RCC 7860 (cell line): ENCODE results near the gene RPN1.
A peak's percentile ranks its signal among the peaks of the same experiment; 100 is the strongest.
"Not testable (repeated sequence)": the region's sequence is repeated elsewhere in the genome, so short reads cannot be mapped to it uniquely, and the experiment has no call there.

Source experiments
- DNase-seq: peaks from one replicate; pipeline ENCODE4 v3.0.0-alpha.2; 2015; ENCODE audit warnings: low spot score
- FAIRE-seq: peaks from 2 replicates; lab custom pipeline; 2012; peaks lifted over from hg19 to GRCh38; lab: Jason Lieb, UNC

RPN1 gene

GRCh38 chr3:128653383-128653992 is 2.9 kb upstream of the RPN1 start:
- not testable (repeated sequence) for DNase-seq, FAIRE-seq

GRCh38 chr3:128648940-128649663 is 1.5 kb downstream of the RPN1 start:
- FAIRE-seq = no peak
- no peak for DNase-seq

GRCh38 chr3:128648402-128648801 is 2.2 kb downstream of the RPN1 start:
- DNase-seq = no peak

GRCh38 chr3:128647307-128647706 is 3.3 kb downstream of the RPN1 start:
- DNase-seq (no peak), FAIRE-seq (no peak)

More at GRCh38 chr3:128648402-128648801, 2.2 kb downstream of the RPN1 start:
- no peak for FAIRE-seq

GRCh38 chr3:128634075-128634611 is 16.5 kb downstream of the RPN1 start:
- DNase-seq (no peak), FAIRE-seq (no peak)

GRCh38 chr3:128632301-128632700 is 18.3 kb downstream of the RPN1 start:
- no peak for FAIRE-seq
- no peak for DNase-seq

- FAIRE-seq (no peak), DNase-seq (no peak)
Observed at GRCh38 chr3:128629936-128630335, 20.7 kb downstream of the RPN1 start.

- no peak for FAIRE-seq
Observed at GRCh38 chr3:128625409-128625945, 25.1 kb downstream of the RPN1 start.

GRCh38 chr3:128624526-128625138 is 26.0 kb downstream of the RPN1 start:
- no peak for DNase-seq
- no peak for FAIRE-seq

More at GRCh38 chr3:128625409-128625945, 25.1 kb downstream of the RPN1 start:
- no peak for DNase-seq

- FAIRE-seq = no peak
Observed at GRCh38 chr3:128623762-128624176, 26.8 kb downstream of the RPN1 start.

GRCh38 chr3:128621931-128622330 is 28.7 kb downstream of the RPN1 start:
- DNase-seq = no peak
- FAIRE-seq = no peak

More at GRCh38 chr3:128623762-128624176, 26.8 kb downstream of the RPN1 start:
- DNase-seq = no peak

- FAIRE-seq (no peak), DNase-seq (no peak)
Observed at GRCh38 chr3:128621234-128621633, 29.4 kb downstream of the RPN1 start.

- DNase-seq (no peak), FAIRE-seq (no peak)
Observed at GRCh38 chr3:128620268-128620691, 30.3 kb downstream of the RPN1 start.

- FAIRE-seq (peak; percentile 4), DNase-seq (peak; percentile 62)
Observed at GRCh38 chr3:128619146-128619890, 31.3 kb downstream of the RPN1 start.

- DNase-seq (no peak), FAIRE-seq (no peak)
Observed at GRCh38 chr3:128618398-128618726, 32.3 kb downstream of the RPN1 start.

GRCh38 chr3:128617557-128618397 is 32.8 kb downstream of the RPN1 start:
- FAIRE-seq = no peak
- DNase-seq = peak; percentile 83

GRCh38 chr3:128617270-128617556 is 33.4 kb downstream of the RPN1 start:
- no peak for DNase-seq
- no peak for FAIRE-seq

- FAIRE-seq (no peak), DNase-seq (no peak)
Observed at GRCh38 chr3:128616516-128617269, 33.9 kb downstream of the RPN1 start.

- FAIRE-seq (no peak), DNase-seq (no peak)
Observed at GRCh38 chr3:128614076-128614475, 36.5 kb downstream of the RPN1 start.
